Measurements from ENCODE around the gene CREB3L1. TPM values are rescaled to one million over a fixed set of nuclear protein-coding genes. Genes with fewer than 3 reads are reported as not detected.
A peak's percentile ranks its signal among the peaks of the same experiment; 100 is the strongest.

CREB3L1 gene
- total RNA-seq, 4 donors from 2014 or later: 35.8 to 50.7 (median 41.6) TPM

DNA sequence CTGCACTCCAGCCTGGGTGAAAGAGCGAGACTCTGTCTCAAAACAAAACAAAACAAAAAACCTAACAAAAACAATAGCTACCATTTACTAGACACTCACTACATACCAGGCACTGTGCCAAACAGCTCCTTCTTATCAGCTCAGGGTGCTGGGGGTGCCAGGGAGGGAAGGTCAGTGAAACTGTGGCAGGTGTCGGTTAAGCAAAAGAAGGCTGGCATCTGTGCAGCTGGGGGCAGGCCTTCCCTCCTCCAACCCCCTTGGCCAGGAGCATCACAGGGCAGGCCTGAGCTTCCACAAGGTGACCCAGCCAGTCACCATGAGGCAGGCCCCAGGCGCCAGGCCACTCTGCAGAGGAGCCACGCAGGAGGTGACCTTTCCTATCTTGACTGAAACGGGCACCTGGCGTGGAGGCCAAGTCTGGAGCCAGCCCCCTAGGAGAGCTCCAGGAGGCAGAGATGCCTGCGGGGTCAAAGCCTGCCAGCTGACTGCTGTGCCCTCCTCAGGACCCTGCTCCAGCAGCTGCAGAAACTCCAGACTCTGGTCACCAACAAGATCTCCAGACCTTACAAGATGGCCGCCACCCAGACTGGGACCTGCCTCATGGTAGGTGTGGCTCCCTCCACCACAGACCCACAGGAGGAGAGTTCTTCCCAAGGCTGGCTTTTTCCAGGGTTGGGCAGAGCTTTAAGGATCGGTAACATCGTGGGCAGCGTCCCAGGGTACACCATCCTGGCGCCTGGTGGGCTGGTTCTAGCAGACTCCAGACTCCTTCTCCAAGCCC, 38.5 kb downstream of the CREB3L1 start:
- peaks cover 0 to 9% (median 0%) of the 10 kb centered on the region in 4 donors for H3K4me1 ChIP-seq
- TF ChIP-seq, protein P1, sequence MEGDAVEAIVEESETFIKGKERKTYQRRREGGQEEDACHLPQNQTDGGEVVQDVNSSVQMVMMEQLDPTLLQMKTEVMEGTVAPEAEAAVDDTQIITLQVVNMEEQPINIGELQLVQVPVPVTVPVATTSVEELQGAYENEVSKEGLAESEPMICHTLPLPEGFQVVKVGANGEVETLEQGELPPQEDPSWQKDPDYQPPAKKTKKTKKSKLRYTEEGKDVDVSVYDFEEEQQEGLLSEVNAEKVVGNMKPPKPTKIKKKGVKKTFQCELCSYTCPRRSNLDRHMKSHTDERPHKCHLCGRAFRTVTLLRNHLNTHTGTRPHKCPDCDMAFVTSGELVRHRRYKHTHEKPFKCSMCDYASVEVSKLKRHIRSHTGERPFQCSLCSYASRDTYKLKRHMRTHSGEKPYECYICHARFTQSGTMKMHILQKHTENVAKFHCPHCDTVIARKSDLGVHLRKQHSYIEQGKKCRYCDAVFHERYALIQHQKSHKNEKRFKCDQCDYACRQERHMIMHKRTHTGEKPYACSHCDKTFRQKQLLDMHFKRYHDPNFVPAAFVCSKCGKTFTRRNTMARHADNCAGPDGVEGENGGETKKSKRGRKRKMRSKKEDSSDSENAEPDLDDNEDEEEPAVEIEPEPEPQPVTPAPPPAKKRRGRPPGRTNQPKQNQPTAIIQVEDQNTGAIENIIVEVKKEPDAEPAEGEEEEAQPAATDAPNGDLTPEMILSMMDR (IDR thresholded peaks at IDR 0.05): no peak
- no peak for TF ChIP-seq EP300 (IDR thresholded peaks at IDR 0.05; ENCODE audit: low read depth)
- TF ChIP-seq POLR2AphosphoS5 (IDR thresholded peaks at IDR 0.05): no peak
- no peak for TF ChIP-seq POLR2A (IDR thresholded peaks at IDR 0.05)
- no peaks in the 10 kb centered on the region for H3K27me3 ChIP-seq
- H3K9me3 ChIP-seq: no peaks in the 10 kb centered on the region
- intact Hi-C loops (cut with DNase I; ENCODE audit: low total_unique reads) (no loop called here), in situ Hi-C loops (cut with MboI; ENCODE audit: low pct_ligation_motif_present in 1 of 4, low pct_unique_long_range_greater_than_20kb in 1 of 4, low sequenced_read_pairs in 3 of 4) (loop anchor here in 1 of 4 donors (10.0 to 25.0 kb wide), 2 partner anchors 81 to 179 kb away; no protein-coding TSS in a partner anchor)
- 81% methylated on average over 12 of the region's 12 CpGs; no CpG with 5 or more reads in 1 of the 2 donors for WGBS, 2 donors (ENCODE audit: low coverage in 1 of 2)
- H3K36me3 ChIP-seq: peaks cover 0 to 14% (median 0%) of the 10 kb centered on the region in 4 donors
- no peak for DNase-seq
- H3K27ac ChIP-seq: no peak overlapping the region
- H3K4me3 ChIP-seq: no peak overlapping the region

DNA sequence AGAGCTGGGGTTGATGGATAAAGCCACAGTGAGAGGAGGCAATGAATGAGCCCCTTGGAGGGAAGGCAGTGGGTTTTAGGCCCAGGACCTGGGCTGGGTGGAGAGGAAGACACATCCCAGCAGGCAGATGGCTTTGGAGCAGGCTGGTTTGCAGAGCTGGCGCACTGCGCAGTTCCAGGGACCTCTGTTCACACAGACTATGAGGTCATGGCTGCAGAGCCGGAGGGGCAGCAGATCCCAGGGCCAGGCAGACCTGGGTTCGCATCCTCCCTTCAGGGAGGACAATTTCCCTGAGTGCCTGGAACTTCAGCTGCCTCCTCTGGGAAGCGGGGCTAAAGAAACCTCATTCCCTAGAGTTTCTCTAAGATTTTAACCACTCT, 41.6 kb downstream of the CREB3L1 start:
- Histone ChIP-seq H3K27ac (peak overlapping the region in 1 of 4 donors; percentile 5), H3K36me3 (peaks cover 0 to 14% (median 0%) of the 10 kb centered on the region in 4 donors), H3K4me3 (no peak overlapping the region), H3K4me1 (peaks cover 0 to 9% (median 0%) of the 10 kb centered on the region in 4 donors), H3K27me3 (no peaks in the 10 kb centered on the region), H3K9me3 (no peaks in the 10 kb centered on the region)
- intact Hi-C loops (cut with DNase I; ENCODE audit: low total_unique reads) (no loop called here), in situ Hi-C loops (cut with MboI; ENCODE audit: low pct_ligation_motif_present in 1 of 4, low pct_unique_long_range_greater_than_20kb in 1 of 4, low sequenced_read_pairs in 3 of 4) (loop anchor here in 1 of 4 donors (10.0 to 25.0 kb wide), 2 partner anchors 84 to 182 kb away; no protein-coding TSS in a partner anchor)
- TF ChIP-seq POLR2A (IDR thresholded peaks at IDR 0.05) (no peak), EP300 (IDR thresholded peaks at IDR 0.05; ENCODE audit: low read depth) (no peak), POLR2AphosphoS5 (IDR thresholded peaks at IDR 0.05) (no peak)
- TF ChIP-seq, protein P1 (IDR thresholded peaks at IDR 0.05): no peak
- 98% methylated on average over 5 of the region's 5 CpGs; no CpG with 5 or more reads in 1 of the 2 donors for WGBS, 2 donors (ENCODE audit: low coverage in 1 of 2)
- no peak for DNase-seq

DNA sequence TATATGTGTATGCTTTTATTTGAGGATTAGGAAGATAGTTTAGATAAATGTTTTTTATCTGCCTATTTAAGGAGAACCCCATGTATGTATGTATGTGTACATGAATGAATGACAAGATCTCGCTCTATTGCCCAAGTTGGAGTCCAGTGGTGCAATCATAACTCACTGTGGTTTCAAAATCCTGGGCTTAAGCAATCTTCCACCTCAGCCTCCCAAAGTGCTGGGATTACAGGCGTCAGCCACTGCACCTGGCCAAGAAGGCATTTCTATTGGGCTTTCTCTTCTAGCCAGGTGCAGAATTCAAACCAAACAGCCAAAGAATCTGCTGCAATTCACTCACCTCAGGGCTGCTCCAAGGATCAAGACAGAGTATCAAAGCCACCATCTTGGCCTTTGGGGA, 44.3 kb downstream of the CREB3L1 start:
- TF ChIP-seq, protein P1 (IDR thresholded peaks at IDR 0.05): no peak
- TF ChIP-seq EP300 (IDR thresholded peaks at IDR 0.05; ENCODE audit: low read depth) (no peak), POLR2A (IDR thresholded peaks at IDR 0.05) (no peak), POLR2AphosphoS5 (IDR thresholded peaks at IDR 0.05) (no peak)
- in situ Hi-C loops (cut with MboI; ENCODE audit: low pct_ligation_motif_present in 1 of 4, low pct_unique_long_range_greater_than_20kb in 1 of 4, low sequenced_read_pairs in 3 of 4): loop anchor here in 1 of 4 donors (25.0 kb wide), 1 partner anchor 184 kb away; no protein-coding TSS in a partner anchor
- Histone ChIP-seq H3K4me1 (no peaks in the 10 kb centered on the region), H3K36me3 (peaks cover 0 to 14% (median 0%) of the 10 kb centered on the region in 4 donors), H3K27ac (no peak overlapping the region), H3K4me3 (no peak overlapping the region), H3K27me3 (no peaks in the 10 kb centered on the region), H3K9me3 (no peaks in the 10 kb centered on the region)
- WGBS, 2 donors (ENCODE audit: low coverage in 1 of 2): 80% methylated on average over 1 to 2 of the region's 2 CpGs
- no peak for DNase-seq
- intact Hi-C loops (cut with DNase I; ENCODE audit: low total_unique reads): no loop called here

DNA sequence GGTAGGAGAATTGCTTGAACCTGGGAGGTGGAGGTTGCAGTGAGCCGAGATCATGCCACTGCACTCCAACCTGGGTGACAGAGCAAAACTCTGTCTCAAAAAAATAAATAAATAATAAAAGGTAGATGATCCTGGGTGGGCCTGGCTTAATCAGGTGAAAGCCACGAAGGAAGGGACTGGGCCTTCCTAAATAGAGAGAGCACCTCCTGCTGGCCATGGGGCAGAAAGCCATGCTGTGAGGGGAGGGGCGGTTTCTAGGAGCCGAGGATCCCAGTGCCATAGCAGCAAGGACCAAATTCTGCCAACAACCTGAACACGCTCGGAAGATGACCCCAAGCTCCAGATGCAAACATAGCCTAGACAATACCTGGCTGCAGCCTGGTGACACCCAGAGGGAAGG, 45.3 kb downstream of the CREB3L1 start:
- TF ChIP-seq POLR2A (IDR thresholded peaks at IDR 0.05): no peak
- no peak for TF ChIP-seq POLR2AphosphoS5 (IDR thresholded peaks at IDR 0.05)
- TF ChIP-seq EP300 (IDR thresholded peaks at IDR 0.05; ENCODE audit: low read depth): no peak
- TF ChIP-seq, protein P1 (IDR thresholded peaks at IDR 0.05): peak in 4 of 5 experiments; percentile 20 to 38 (median 28)
- Histone ChIP-seq H3K27me3 (no peaks in the 10 kb centered on the region), H3K9me3 (no peaks in the 10 kb centered on the region), H3K4me3 (no peak overlapping the region), H3K36me3 (peaks cover 0 to 8% (median 0%) of the 10 kb centered on the region in 4 donors), H3K4me1 (no peaks in the 10 kb centered on the region), H3K27ac (no peak overlapping the region)
- DNase-seq: no peak
- intact Hi-C loops (cut with DNase I; ENCODE audit: low total_unique reads) (no loop called here), in situ Hi-C loops (cut with MboI; ENCODE audit: low pct_ligation_motif_present in 1 of 4, low pct_unique_long_range_greater_than_20kb in 1 of 4, low sequenced_read_pairs in 3 of 4) (loop anchor here in 1 of 4 donors (25.0 kb wide), 1 partner anchor 185 kb away; no protein-coding TSS in a partner anchor)
- 86% methylated on average over 6 of the region's 6 CpGs; no CpG with 5 or more reads in 1 of the 2 donors for WGBS, 2 donors (ENCODE audit: low coverage in 1 of 2)

All from transverse colon (tissue), 4 donors.